Mesenteric fat pad (tissue), 1 donor: ENCODE data around the gene CDX1. TPM values are rescaled to one million over a fixed set of nuclear protein-coding genes. Genes with fewer than 3 reads are reported as not detected.

Source experiments
- DNase-seq: peaks from one replicate; pipeline ENCODE4 v3.0.0-alpha.2; 2020; ENCODE audit warnings: low spot score
- total RNA-seq: library from RNA; stranded (reverse); fragmentation: NEBNext Ultra II Directional; extraction: Animal tissue kit (Norgen Biotek cat#: 25700); gene quantifications from one replicate; pipeline ENCODE4 v1.2.1, GENCODE V29; 2021
- donor health status: DM: yes; HTN: yes; CAD: no.

CDX1 gene
- total RNA-seq, 1 donor from 2014 or later: 0.35 TPM

DNA sequence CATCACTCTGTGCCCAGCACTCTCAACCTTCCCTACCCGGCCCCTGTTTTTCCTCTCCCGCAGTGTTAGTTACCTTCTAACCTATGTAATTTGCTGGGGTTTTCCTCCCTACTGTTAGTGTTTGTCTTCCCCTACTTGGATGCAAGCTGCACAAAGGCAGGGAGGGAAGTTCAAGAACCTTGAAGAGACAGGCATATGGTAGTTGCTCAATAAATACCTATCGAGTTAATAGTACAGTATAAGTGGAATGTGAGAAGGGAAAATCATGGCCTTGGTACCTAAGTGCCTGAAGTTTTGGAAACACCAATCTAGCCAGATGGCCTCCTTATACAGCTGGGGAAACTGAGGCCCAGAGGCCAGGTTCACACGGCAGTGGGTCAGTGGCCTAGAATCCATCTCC, 35.1 kb upstream of the CDX1 start:
- no peak for DNase-seq

DNA sequence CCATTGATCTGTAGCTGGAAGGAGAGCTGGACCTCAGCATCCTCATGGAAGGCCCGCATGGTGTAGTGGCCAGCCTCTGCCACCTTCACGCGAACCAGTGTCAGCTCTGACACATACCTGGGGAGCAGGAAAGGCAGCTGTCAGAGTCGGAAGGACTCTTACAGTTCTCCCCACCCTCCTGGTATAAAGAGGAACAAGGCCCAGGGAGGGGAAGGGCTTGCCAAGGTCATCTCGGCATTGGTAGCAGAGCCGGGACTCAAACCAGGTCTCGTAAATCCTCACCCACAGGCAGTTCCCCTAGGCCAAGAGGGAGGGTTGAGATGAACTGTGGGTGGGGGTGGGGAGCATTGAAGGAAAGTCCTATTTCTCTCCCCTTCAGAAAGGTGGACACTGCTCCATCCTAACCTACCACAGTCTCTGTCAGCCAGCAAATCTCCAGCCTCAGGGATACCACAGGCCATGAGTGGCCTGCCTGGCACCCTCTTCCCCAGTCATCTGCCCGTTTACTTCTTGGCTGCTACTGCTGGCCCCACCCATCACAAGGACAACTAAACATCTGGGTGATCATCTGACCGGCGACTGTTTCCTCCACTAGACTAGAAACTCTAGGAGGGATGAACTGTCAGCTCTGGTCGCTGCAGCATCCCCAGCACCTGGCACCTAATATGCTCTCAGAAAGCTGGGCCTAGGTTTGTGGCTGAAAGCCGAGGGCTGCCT, 34.4 kb upstream of the CDX1 start:
- DNase-seq: no peak

DNA sequence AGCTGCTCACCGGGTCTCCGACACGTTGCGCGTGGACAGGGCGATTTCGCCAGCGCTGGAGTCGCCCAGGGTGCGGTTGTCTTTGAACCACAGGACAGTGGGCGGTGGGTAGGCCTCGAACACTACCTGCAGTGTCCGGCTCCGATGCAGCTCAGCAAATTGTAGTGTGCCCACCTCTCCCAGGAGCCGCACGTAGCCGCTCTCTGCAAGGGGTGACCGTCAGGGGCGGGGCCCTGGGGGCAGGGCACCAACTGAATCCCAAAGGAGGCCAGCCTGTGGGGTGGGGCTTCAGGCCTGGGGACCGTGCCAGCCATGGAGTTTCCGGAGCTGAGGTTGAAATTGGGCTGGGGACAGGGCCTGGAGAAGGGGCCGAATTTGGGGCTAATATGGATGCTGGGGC, 33.8 kb upstream of the CDX1 start:
- no peak for DNase-seq

DNA sequence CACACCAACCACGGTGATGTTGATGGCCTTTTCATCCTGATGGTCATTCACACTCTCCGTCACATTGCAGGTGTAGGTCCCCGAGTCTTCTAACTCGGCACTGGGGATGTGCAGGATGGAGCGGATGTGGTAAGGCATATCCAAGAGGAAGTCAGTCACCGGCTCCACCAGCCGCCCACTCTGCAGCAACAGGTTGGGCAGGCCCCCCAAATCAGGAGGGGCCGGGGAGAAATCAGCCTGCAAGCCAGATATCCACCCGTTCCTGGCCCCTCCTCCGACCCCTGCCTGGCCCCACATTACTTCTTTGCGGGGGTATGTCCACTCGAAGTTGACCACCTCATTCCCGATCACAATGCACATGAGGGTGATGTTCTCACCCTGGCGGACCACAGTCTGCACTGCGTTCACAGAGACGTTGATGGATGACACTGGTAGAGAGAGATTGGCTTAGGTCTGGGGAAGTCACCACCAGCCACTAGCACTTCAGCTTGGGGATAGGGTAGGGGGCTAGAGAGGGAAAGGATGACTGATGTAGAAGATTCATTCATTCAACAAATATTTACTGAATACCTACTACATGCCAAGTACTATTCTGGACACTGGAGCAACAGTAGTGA, 32.9 kb upstream of the CDX1 start:
- DNase-seq: no peak

DNA sequence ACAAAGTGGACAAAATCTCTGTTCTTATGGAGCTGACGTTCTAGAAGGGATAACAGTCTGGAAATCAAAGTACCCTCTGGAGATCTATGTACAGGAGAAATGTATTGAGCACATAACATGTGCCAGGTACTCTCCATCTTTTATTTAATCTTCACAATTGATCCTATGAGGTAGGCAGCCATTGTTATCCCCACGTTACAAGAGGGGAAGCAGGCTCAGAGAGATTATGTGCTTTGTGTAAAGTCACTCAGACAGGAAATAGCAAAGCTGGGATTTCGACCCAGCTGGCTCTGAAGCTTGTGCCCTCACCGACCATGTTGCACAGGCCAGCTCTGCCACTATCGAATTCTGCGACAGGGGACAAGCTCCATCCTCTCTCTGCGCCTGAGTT, 32.4 kb upstream of the CDX1 start:
- no peak for DNase-seq

DNA sequence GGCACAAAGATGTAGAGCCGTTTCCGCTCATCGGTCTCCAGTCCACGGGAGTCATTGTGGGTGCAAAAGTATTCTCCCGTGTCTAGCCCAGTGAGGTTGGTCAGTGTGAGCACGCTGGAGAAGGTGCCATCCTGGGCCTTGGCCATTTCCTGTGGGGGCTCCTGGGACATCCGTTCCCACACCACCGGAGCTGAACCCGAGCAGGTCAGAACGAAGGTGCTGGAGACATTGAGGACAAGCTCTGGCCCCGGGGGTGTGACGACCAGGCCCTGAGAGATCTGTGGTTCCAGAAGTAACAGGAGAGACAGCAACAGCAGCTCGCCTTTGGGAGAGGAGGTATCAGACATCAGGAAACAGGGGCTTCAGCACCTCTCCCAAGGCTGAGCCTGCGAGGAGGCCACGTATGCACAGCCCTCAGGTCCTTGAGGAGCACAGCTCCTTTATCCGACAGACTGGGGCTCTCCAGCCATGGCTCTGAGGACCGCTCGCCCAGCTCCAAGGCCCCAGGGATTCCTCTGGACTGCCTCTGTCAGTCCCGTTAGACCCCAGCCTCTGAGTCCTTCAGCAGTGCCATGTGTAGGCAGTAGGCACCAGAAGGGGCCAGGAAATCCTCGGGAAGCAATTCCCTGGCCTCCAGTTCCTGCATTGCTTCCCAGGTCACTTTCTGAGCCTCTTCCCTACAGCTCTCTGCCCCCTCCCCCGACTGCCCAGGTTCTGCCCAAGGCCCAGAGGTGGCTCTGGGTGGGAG, 30.8 kb upstream of the CDX1 start:
- DNase-seq: no peak

DNA sequence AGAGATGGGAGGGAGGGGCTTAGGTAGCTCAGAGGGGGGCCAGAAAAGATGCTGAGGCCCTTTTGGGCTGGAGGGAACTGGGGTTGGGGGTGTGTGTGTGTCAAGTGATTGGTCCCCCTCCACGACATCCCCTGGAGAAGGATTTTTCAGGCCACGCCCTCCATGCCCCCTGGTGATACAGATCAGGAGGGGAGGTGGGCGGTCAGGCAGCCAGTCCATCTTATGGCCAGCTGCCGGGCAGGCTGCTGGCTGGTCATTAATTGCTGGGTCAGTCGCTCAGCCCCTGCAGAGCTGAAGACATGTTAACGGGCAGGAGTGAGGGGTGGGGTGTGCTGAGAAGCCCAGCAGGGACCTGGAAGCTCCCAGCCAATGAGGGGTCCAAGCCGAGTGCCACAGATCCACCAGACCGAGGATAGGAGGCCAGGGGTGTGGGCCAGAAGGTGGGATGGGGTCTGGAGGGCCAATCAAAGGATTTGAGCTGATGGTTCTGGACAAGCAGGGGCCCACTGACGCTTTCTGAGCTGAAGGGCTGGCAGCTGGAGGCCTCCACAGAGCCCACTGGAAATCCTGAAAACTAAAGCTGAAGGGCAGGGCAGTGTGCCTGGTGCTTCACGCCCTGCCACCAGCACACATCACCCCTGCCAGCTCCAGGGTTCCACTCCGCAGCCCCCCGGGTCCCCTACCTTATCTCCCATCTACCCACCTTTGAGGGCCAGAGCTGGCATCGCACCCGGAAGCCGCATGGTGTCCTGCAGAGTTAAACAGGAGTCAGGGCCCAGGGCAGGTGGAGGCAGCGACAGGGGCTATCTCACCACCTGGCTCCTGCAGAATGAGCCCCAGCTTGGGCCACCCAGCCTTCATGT, 30.0 kb upstream of the CDX1 start:
- no peak for DNase-seq

DNA sequence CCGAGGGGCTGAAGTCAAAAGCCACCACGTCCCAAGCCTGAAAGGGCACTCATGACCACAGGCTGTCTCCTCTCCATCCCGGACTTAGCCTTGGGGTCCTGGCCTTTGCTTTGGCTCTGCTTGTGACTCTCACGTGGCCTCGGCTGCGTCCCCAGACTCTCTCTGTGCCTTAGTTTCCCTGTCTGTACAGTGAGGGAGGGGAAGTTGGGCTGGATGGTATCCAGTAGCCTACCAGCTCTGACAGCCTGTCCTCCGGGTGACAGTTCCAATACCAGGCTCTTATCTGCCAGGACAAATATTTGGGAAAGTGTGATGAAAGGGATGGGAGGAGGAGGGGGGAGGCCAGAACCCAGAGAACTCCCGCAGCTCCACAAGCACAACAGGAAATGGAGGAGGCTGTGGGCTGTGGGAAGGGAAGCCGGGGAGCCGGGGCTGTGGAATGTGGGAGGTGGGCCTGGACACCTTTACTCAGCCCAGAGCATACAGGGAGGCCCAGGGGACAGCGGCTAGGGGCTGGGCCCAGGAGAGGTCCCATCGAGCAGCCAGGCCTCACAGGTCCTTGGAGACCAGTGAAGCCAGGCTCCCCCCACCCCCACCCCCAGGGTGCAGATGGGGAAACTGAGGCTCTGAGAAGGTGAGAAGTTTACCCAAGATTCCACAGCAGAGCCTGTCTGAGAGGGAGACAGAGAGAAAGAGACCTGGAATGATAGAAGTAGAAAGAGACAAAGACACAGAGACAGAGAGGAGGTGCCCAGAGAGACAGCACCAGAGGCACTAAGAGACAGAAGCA, 29.2 kb upstream of the CDX1 start:
- no peak for DNase-seq

DNA sequence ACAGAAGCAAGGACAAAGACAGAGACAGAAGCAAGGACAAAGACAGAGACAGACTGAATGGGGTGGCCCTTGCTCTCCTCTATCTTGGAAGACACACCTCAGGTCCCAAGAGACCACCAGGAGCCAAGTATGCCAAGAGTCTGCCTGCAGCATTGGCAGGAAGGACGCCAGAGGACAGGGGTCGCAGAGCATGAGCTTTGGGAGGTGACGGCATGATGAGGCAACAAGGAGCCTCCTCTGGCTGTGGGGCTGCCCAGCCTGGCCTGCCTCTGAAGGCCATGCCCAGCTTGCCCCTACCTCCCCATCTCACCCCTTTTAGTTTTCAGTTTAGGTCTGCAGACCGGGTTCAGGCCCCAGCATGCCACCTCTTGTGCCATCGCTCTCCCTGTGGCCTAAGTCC, 28.6 kb upstream of the CDX1 start:
- no peak for DNase-seq

DNA sequence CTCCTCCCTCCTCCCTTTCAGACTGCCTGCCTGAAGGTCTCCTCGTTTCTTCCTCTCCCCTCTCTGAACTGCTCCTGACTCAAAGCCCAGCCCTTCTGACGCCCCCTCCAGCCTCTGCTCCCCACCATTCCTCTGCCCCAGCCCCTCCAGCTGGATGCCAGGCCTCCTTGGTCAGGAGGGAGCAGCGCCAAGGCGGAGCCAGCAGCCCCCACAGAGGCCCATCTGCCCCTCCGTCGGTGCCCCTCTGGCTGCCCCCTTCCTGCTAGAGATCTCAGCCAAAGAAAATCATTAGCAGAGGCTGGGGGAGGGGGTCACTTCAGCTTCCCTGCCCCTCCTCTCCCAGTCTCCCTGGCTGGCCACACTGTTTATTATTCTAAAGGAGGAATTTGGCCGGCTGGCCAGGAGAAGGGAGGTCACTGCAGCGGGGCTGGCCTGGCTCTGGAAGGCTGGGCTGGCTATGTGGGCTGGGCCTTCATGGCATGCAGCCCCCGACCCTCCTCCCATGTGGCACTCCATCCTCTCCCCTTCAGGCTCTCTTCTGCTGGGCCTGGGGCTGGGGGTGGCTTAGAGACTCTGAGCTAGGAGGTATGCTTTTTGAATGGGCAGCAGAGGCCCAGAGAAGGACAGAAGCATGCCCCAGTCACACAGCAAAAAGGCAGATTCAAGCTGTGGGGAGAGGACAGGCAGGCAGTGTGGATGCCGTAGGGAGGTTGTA, 27.9 kb upstream of the CDX1 start:
- DNase-seq: no peak

DNA sequence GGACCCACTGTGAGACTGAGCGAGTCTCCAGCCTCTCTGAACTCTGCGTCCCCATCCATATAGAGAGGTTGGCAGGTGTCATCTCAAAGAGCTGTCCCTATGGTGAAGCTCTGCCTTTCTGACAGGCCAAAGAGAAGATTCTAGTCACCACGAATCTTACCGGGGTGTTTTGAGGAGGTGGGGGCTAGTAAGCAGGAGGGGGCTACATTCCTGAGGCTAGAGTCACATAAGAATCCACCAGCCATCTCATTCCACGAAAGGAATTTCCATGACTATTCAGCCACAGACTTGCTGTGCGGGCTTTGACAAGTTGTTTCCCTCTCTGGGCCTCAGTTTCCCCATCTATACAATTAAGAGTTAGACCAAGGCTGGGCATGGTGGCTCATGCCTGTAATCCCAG, 27.2 kb upstream of the CDX1 start:
- DNase-seq: no peak

DNA sequence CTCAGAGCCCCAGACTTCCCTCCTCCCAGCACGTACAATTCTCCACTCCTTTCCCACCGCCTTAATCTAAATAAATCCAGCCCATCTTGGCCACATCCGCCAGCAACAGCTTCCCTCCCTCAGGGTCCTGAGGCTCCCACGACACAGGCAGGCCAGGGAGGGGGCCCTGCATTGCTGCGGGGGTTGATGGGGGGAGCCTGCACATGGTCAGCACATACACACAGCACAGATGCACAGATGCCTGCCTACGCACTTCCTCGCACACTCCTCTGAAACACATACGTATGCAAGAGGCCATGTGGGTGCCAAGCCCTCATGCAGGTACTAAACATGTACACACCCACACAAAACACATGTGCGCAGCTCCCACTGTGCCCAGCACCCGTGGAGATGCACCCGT, 25.7 kb upstream of the CDX1 start:
- no peak for DNase-seq

DNA sequence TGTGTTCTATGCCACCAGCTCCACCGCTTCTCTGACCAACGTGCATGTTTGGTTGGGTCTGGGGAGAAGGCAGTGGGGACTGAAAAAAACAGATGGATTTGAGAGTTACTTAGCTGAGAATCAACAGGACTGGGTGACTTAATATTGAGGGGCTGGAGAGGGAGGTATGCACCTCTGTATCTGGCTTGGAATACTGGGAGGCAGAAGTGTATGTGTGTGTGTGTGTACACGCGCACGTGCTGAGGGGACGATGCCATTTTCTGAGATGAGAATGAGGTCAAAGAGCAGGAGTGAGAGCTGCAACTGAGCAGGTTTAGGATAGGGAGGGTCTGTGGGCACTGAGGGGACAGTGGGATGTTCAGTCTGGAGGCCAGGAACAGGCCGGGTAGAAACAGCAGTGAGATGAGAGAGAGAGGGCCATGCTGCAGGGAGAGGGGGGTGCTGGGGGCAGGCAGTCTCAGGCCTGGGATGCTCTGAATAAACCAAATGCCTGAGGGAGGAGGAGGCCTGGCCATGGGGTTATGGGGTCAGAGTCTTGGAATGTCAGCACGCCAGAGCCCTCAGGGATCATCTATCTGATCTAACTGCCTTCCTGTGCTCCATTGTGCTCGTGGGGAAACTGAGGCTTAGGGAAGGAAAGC, 24.9 kb upstream of the CDX1 start:
- no peak for DNase-seq

DNA sequence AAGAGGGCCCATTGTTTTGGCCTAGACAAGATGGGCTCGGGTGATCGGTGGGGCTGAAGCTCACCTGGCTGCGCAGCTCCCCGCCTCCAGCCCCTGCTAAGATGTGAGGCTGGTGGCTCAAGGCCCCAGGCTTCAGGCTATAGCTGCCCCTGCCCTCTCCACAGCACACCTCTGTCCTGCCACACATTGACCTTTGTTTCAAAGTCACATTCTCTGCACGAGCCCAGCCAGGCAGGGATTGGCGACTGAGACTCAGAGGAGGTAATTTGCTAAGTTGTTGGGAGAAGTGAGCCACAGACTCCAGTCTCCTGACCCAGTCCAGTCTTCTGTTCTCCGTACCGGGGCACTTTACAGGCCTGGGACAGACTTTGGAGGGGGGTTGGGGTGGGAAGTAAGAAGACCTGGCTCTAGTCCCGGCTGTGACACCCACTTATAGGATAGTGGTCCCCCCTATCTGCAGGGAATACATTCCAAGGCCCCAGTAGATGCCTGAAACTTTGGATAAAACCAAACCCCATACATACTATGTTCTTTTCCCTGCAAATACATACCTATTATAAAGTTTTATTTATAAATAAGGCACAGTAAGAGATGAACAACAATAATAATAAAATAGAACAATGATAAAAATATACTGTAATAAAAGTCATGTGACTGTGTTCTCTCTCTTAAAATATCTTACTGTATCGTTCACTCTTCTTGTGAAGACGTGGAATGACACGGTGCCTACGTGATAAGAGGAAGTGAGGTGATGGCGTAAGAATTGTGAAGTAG, 24.2 kb upstream of the CDX1 start:
- DNase-seq: no peak

DNA sequence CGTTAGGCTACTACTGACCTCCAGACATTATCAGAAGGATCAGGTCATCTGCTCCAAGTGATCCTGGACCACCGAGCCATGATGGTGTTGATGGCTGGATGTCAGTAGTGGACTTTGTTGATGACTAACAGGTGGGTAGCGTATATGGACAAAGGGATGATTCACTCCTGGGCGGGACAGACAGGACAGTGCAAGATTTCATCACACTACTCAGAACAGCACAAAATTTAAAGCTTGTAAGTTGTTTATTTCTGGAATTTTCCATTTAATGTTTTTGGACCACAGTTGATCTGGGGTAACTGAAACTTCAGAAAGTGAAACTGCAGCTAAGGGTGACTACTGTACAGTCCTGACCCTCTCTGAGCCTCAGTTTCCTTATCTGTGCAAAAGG, 23.6 kb upstream of the CDX1 start:
- DNase-seq: no peak

DNA sequence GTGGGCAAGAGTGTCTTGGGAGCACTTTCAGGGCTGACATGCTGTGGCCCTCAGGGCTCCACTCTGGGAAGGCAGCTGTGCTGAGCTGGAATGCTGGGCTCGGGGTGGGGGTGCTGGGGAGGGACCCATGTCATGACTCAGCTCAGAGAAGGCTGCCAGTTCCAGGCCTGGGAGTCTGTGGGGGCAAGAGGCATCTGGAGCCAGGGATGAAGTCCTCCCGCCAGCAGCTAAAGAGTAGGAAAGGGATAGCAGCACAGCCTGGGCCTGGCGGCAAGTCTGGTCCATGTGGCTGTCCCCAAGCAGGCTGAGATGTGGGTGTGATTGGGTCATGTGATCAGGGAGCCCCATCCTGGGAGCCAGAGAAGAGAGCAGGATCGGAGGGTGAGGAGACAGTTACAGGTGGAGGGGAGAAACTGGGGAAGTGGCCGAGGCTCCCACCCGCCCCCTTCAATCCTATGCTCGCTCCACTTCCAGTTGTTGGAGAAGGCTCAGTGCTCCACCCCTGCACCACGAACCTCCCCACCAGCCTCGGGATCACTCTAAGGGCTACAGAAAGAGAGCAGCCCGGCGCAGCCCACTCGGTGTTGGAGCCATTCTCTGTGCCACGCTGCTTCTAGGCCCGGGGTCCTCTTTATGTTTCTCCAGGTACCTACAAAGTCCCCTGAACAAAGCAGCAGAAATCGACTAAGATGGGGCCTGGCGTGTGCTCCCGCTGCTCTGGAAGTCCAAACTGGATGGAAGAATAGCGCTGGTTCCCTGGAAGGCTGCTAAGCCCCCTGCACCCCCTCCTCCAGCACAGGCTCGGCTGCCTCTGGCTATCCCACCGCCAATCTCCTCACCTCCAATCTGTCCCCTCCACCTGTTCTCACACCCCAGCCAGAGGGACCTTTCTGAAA, 23.0 kb upstream of the CDX1 start:
- DNase-seq: no peak

DNA sequence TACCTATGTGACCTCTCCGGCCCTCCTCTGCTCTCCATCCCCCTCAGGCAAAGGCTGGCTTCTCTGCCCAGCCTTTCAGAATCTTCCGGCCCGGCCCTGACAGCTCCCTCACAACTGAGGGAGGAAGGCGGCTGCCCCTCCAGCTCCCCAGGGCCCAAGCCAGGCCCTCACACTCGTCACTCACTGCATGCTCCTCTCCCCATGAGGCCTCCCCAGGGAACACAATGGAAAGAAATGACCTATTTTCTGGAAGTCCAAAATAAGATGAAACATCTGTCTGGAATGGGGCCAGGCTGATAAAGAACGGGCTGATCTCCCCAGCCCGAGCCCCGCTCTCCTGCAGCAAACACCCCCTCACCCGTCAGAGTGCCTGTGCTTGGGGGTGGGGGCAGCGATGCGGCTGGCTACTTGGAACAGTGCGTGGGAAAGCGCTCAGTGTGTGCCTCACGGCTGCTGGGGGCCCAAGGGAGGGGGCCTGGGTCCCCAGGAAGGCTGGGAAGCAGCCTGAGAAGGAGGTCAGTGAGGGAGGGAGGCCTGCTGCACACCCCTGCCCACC, 22.3 kb upstream of the CDX1 start:
- no peak for DNase-seq

DNA sequence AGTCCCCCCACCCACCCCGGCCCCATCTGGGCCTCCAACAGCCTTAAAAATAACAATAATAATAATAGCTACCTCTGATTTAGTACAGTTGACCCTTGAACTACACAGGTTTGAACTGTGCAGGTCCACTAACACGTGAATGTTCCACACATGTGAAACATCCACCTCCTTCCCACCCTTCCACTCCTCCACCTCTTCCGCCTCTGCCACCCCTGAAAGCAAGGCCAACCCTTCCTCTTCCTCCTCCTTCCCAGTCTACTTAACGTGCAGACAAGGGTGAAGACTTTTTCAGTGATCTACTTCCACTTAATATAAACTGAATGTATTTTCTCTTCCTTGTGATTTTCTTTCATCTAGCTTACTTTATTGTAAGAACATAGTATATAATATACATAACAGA, 21.7 kb upstream of the CDX1 start:
- DNase-seq: no peak
